Stimulated activated CD4-positive, alpha-beta T cell treated with anti-CD3 and anti-CD28 coated beads, Interleukin-4, amount 100 ng/mL, for 1 hour (primary cell): ENCODE results near the gene SPAG8.

Experiments used
- DNase-seq: peaks from one replicate; pipeline ENCODE4 v3.0.0-alpha.2; 2020

SPAG8 gene

DNA sequence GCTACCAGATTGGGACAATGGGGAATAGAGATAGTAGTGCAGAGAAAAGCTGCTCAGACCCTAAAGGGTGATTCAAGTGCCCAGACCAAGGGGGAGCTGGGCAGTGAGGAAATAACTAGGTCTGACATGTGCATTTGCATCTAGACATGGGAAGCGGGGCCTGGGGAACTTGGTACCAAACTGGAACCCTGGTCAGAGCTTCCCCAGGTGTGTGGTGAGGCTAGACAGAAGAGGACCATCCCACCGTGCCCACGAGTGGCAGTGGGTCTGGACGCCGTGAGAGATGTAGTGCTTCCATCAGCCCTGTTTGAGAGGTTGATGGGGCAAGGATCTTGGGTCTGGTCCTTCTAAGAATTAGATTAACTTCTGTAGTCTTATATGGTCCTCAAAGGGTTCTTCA is 24.5 kb upstream of the SPAG8 start:
- DNase-seq: no peak

DNA sequence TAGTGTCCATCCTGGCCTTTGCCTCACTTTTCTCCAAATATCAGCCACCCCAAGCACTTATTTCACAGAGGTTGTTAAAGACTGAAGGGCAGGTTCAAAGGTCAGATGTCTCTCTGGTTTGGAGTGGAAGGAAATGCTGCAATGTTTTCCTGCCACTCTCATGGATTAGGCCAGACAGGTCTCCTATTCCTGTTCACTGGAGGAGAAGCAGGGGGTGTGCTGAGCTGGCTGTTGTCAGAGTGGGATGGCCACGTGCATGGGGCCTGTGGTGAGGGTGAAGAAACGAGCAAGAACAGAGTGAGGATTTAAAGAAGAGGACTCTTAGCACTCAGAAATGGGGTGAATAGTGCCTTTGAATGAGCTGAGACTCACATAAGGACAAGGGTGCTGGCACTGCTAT is 23.7 kb upstream of the SPAG8 start:
- no peak for DNase-seq

DNA sequence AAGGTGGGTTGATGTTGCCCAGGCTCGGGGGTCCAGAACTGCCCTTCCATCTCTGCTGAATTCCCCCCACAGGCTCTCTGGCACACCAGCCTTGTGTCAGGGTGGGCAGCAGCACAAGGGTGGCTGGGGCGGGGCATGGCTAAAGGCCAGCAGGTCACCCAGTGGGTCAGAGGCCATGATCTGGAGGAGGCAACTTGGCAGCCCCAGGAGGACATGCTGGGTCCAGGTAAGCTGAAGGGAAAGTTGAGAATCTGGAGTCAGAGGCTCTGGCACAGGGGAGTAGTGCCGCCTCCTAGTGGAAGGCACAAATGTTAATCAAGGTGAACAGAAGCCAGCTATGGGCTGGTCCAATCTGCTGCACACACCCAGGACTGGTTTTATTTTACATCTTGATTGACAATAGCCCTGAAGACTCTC is 23.2 kb upstream of the SPAG8 start:
- DNase-seq: no peak

DNA sequence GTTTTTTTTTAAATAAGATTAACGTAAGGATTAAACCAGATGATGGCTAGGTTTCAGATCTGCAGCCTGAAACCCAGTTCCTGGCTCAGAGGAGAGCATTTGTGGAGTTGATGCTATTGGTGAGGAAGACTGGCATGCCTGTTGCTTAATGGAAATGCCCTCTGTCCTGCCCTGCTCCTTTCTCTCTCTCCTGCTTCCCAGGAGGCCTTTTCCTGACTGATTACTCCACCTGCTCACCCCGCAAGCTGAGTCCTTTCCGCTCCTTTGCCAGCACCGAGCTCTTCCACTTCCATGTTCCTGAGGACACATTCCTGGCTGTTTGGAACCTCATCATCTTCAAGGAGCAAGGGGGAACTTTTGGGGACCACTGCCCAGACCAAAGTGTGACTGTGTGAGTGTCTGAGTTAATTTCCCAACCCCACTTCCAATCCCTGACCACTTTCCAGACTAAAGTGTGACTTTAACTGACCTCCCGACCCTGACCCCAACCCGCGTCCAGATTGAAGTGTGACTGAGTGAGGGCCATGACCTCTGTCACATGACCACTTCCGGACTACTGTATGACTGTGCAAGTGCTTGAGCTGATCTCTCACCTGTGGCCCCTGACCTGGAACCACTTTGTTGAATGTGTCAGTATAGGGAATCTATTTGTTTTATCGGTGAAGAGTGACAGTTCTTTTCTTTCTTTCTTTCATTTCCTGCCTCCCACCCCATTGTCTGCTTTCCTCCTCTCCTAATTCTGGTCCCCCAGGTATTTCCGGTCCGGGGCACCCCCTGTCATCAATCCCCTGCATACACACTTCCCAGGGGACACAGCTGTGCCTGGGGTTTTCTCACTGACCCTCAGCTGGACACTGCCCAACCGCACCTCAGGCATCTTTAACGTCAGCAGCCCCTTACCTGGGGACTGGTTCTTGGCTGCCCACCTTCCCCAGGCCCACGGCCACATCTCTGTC is 22.5 kb upstream of the SPAG8 start:
- DNase-seq: no peak

DNA sequence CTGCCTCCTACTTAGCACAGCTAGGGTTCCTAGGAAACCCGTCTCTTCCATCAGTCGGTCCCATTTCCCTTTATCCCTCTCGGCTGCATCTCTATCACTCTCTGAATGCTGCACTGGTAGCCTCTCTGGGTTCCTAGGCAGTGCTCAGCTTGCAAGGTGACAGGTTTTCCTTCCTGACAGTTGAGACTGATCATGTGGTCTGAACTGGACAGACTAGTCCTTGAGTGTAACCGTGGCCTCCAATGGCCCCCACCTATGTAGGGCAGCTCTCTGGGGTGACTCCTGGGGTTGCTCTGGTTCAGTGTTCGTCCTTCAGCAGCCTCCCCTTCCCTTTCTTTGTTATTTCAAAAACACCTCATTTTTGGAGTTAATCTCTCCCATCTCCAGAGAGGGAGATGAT is 20.8 kb upstream of the SPAG8 start:
- DNase-seq: no peak

DNA sequence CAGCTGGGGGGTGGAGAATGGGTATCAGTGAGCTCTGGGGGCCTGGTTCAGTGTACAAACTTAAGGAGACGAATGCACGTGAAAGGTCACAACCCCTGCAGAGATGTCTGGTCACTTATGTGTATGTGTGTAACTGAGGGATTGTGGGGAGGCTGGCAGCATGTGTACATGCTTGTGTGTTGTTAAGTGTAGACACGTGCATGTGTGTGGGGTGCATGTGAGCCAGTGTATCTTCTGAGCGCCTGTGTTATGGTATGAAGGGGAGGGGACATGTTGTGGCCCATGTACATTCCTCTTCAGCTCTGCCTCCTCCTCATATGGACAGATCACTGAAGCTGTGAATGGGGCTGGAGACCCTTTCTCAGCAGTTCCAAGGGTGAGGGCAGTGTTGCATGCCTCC is 19.0 kb upstream of the SPAG8 start:
- no peak for DNase-seq

DNA sequence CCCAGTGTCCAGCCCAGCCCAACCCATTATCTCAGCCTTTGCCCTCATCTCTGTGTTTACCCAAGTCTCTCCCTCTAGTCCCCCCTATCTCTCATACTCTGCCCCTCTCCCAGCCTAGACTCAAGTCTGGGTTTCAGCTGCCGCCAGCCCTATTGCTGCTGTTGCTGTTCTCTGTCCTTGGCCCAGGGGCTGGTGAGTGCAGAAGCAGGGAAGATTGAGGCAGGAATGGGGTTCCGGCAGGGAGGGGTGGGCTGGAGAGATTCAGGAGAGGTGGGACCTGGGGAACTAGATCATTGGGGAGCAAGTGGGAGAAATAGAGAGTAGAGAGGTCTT is 17.7 kb upstream of the SPAG8 start:
- DNase-seq: no peak

DNA sequence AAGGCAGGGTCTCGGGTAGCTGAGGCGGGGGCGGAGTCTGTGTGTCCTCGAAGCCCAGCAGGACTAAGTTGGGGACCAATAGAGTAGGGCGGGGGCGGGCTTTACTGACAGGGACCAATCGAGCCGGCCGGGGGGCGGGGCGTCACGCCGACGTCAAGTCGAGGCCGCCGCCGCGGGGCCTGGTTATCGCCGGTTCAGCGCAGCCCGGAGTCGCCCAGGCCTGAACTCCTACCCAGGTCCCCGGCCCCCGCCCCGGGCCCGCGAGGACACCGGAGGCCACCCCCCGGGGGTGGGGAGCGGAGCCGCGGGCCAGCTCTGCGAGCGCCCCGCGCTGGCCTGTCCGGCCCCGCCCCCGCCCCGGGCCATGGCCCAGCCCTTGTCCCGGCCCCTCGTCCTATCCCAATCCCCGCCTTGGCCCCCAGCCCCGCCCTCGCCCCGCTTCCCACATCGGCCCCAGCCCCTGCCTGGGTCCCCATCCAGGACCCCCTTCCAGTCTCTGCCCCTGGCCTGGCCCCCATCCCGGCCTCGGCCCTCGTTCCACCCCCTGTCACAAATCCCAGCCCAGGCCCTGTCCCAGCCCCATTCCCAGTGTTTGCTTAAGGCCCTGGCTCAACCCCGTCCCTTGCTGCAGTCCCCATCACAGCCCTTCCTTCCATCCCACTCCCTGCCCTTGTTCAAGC is 17.2 kb upstream of the SPAG8 start, which contains the start of gene TMEM8B:
TSS of gene TMEM8B (plus strand) at position 145 of the 680 bp plus-strand sequence. CDS start at position 365, 220 bp downstream.
- DNase-seq: peak; percentile 97

DNA sequence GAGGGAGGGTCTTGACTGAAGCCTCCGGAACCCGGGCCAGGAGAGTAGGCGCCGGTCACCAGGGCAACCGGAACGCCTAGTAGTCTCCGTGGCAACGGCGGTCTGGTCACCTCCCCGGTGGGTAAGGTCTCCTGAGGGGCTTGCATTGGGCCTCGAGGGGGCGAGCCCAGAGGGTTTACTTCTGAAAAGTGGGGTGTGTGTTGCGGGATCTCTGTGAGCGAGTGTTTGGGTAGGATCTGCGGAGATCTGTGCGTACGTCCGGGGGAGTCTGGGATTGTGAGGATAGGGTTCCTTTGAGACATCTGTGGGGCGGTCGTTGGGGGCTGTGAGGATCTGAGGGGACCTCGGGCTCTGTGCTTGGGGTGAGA is 16.6 kb upstream of the SPAG8 start, which contains the start of gene FAM221B:
TSS of gene FAM221B (minus strand) at position 17 of the 368 bp plus-strand sequence. CDS start 2,571 bp downstream, outside the sequence.
- peak; percentile 24 for DNase-seq

DNA sequence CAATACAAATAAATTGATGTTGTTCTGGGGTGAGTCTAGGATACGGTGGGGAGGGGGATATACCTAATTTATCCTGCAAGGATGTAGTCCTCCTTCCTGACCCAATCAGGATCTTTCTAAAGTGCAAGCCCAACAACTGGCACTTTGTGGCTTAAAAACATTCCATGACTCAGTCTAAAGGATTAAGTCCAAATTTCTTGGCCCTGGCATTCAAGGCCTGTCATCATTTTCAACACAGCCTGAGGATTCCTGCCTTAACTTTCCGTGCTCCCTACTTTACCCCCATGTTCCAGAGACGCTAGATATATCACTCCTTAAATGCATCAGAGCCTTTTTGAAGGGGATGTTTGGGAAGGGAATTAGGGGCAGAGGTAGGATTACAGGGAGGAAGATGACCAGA is 15.4 kb upstream of the SPAG8 start:
- DNase-seq: no peak

DNA sequence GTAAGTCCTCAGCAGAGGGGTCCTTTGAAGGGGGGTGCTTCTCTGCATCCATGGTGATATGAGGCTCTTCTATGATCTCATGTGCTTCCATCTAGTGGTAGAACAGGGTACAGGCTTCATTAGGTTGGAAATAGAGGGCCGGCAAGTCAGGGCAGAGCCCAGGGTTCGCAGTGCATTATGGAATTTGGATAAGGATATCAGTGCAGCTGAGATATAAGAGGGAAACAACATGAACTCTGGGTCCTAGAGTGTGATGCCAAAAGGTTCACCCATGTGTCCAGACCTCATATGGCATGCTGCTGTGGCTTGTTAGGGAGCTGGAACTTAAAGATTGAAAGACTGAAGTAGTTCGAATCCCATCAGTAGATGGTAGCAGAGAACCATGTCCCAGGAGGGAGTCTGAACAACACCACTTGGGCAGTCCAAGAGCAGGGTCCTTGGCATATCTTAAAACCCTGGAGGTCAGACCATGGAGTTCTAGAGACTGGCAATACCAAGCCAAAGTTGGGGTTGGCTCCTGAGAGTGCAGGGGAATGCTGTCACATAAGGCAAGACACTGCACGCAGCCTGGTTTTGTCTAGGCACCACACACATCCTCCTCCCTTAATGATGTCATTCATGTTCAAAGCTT is 14.1 kb upstream of the SPAG8 start:
- DNase-seq: no peak

DNA sequence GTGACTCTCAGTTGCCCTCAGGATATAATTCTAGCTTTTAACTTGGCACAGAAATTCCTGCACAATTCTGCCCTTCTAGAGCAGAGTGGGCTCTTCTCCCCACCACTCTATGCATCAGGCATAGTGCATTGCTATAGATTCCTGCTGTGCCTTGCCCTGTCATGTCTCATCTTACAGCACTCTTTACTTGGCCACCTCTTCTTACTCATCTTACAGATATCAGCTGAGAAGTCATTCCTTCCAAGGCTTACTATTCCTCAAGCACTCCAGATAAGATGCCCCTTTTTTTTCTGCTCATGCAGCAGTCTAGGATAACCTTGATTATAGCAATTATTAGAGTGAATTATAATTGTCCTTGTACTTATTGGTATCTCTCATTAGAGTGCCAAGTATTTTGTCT is 10.9 kb upstream of the SPAG8 start:
- DNase-seq: no peak

DNA sequence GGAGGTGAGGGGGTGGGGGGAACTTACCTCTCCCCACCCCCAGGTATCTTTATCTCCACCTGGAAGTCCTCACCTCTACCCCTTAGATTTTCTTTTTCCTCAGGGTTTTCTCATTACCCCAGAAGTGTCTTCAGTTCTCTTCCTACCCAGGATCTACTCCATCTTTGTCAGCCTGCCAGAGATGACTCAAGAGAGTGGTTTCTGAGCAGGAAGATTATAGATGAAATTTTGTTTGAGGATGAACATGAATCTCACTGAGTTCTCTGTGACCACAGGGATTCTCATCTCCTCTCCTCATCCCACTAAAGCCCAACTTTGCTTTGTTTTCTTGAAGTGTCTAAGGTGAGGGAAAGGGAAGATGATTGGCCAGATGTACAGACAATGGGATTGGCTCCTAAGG is 8.0 kb upstream of the SPAG8 start:
- no peak for DNase-seq

DNA sequence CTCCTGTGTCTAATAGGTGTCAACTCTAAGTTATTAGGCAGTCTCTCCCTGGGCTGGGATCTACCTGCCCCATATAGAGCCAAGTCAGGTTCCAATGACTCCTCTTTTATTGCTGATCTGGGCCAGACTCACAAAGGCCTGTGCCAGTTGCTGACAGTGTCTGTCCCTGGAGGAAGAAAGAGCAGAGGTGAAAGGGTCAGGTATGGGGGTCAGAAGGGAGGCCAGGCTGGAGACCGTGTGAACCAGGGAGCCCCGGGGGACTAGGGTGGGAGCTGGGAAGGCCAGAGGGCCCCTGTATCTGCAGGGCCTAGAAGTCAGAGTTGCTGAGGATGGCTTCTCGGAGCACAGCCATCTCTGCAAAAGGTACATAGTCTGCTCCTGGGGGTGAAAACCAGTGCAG is 6.3 kb upstream of the SPAG8 start:
- no peak for DNase-seq

DNA sequence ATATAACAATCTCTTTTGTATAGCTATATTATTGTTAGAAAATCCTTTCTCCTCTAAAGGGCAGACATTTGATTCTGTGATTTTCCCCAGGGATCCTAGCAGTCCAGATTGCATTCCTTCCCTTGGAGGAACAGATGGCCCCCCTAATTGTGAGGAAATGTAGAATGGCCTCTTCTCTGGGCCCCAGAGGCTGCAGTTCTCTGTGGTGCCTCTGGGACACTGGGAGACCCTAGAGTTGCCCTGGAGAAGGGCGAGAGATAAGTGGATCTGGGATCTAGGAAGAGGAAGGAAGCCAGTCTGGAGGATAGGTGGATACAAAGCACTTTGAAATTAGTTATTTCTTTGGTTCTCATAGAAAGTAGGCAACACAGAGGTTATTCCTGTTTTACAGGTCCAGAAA is 4.6 kb upstream of the SPAG8 start:
- DNase-seq: no peak

DNA sequence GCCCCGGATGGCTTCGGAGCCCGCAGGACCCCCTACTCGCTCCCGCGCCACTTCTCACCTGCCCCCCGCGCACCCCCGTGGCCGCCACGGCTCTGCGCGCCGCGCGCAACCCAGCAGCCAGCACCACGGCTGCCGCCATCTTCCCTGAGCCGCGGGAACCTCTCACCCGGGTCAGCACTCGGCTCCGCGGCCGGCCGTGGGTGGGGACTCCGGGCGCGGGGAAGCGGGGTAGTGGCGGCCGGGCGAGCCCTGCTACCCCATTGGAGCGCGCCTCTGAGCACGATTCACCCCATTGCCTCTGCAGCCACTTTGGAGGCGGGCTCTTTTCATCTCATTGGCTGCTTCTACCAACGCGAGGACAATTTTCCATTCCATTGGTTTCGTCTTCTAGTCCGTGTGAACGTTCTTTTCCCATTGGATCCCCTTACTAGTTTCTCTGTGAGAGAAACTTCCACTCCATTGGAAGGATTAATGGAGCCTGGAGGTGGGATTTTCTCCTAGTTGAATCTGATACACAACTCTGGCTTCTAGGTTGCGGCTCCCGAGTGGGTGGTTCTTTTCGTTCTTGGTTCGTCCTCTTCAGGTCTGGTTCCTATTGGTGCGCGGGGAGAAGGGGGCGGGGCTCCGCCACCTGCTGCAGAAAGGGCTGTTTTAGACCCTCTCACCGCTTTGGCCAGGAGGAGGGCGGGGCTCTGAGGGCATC is 2.9 kb upstream of the SPAG8 start, which contains the start of gene HINT2:
TSS of gene HINT2 (minus strand) at position 202 of the 703 bp plus-strand sequence. CDS start at position 139, 63 bp downstream.
- peak; percentile 98 for DNase-seq

DNA sequence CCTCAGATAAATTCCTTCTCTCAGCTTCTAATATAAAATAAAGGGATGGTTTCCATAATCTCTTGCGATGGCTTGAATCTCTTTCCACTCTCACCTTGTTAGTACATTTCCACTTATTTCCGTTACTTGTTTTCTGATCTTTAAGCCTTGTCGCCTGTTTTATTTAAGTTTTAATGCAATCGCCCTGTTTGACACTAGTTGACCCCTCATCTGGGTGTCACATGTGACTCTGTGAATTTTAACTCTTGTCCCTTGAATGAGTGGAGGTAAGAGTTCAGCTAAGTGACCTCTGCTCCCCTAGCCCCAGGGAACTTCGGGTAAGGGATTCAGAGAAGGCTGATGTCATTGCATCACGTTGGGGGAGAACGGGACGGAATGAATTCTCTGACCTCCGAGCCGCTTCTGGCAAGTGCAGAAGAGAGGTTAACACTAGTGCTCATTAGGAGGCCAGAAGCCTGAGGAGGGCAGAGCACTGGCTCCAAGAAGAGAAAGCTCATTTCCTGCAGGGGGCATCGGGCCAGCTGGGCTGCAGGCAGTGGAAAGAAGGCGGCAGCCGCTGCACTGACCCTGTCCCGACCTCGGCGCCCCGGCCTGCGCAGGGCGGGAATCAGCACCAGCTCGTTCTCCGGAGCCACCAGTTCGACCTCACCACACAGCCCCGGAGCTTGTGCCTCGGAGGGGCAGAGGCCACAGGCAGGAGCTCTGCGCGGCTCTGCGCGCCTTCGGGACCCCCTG is 2.2 kb upstream of the SPAG8 start:
- no peak for DNase-seq

DNA sequence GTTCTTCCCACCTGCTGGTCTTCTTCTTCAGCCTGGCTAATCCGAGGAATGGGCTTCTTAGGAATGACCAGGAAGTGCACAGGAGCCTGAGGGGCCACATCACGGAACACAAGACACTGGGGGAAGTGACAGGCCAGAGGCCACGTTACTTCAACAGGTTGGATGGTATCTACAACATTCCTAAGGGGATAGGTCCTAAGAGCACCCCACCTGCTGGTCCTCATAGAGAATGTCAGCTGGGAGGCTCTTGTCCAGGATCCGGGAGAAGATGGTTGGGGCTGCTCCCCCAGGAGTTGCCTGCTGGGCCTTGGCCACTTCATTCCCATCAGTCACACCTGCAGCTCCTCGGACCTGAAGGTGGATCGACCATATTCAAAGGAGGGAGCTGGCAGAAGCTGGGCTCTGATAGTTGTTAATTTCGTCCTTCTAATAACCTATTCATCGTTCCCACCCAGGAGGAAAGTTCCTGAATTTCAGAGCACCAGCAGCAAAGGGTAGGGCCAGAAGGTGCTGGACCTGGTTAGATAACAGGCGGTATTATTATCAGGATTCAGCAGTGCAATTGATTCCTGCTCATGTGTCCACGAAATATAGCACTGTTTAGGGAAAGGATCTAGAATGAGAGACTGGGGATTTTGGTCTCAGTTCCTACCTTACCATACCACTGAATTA is 1.5 kb upstream of the SPAG8 start:
- DNase-seq: no peak

DNA sequence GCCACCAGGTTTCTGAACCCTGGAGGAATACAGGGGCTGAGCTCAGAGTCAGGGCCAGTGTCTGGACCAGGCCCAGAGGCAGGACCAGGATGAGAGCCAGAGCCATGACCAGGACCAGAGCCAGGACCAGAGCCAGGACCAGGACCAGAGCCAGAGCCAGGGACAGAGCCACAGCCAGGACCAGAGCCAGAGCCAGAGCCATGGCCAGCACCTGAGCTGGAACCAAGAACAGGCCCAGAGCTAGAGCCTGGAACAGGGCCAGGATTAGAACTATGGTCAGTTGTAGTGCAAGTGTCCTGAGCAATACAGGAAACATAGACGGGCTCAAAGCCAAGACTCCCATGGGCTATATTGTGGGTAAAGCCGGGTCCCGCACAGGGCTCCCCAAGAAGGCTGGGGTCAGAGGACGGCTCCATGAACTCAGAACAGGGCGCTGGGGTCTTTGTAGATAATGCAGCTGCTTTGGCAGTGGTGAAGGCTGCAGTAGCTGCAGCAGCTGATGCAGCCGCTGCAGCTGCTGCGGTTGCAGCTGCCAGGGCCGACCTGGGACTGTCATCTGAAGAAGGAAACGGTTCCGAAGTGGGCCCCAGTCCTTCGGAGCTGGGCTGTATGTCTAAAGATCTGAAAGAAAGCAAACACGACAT is 559 bp downstream of the SPAG8 start:
- DNase-seq: no peak

DNA sequence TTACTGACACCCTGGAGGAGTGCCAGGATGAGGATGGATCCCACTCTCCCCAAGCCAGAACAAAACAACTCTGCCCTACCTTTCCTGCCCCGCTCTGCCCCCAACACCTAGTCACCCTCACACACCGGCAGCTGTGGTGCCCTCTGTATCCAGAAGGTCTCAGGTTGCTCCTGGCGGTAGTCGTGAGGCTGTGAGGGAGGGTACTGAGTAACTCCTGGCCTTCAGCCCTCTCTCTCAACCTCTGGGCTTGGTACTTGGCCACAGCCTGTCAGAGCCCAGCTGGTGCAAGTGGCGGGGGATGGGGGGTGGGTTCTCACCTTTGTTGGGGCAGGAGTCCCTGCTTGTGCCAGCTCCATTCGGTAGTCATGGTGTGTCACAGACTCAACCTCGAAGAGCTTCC is 1.9 kb downstream of the SPAG8 start:
- DNase-seq: no peak

DNA sequence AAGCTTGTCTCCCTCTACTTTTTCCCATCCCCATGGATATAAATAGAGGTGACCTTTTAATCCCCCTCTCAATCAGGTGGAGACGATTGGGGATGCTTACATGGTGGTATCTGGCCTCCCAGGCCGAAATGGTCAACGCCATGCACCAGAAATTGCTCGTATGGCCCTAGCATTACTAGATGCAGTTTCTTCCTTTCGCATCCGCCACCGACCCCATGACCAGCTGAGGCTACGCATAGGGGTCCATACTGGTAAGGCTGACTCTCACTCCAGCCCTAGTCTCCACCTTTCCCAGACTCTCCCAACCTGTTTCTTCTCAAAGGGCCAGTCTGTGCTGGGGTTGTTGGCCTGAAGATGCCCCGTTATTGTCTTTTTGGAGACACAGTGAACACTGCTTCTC is 3.6 kb downstream of the SPAG8 start:
- DNase-seq: no peak
